Uterus (tissue), 2 donors: Measurements from ENCODE around the gene LRRC8C.

Experiments used
- CTCF ChIP-seq, 4 experiments: fragments of 200-600 bp in 2 of 4; fragments of 450-650 bp in 2 of 4; sonication (generic) in 2 of 4; IDR thresholded peaks; one replicate each; pipeline ENCODE4 v1.5.1; 2016 to 2019; ENCODE audit warnings: antibody characterized with exemption in 4 of 4, mild to moderate bottlenecking in 2 of 4, moderate library complexity in 1 of 4
- POLR2A ChIP-seq, 2 donors: fragments of 450-650 bp; IDR thresholded peaks; one replicate each; pipeline ENCODE4 v1.6.1; 2016; ENCODE audit warnings: antibody characterized with exemption in 2 of 2, mild to moderate bottlenecking in 1 of 2, moderate library complexity in 1 of 2

- TF ChIP-seq CTCF (IDR thresholded peaks at IDR 0.05) (no peak), POLR2A (IDR thresholded peaks at IDR 0.05) (no peak)
Observed at GRCh38 chr1:89607156-89607555, 25.8 kb upstream of the LRRC8C start.
